OCI-LY1 (cell line): ENCODE results near the gene MYOM1.

Experiments
- H2AFZ ChIP-seq: fragments of 200-600 bp; sonication (generic), shearing (Covaris generic); 2 replicates; pipeline ENCODE4 v1.6.0; 2014; ENCODE audit warnings: antibody characterized with exemption, mild to moderate bottlenecking, low read length
- H3F3A ChIP-seq: fragments of 200-600 bp; sonication (generic), shearing (Covaris generic); 2 replicates; pipeline ENCODE4 v1.6.0; 2014; ENCODE audit warnings: mild to moderate bottlenecking, antibody characterized with exemption, low read length, moderate library complexity; ENCODE audit not compliant: insufficient read depth
- H3K27ac ChIP-seq: fragments of 200-600 bp; sonication (generic); 2 replicates; pipeline ENCODE4 v1.5.1; 2014; ENCODE audit warnings: low read length, mixed run types, mild to moderate bottlenecking, low read depth; ENCODE audit not compliant: poor library complexity, severe bottlenecking
- H3K27me3 ChIP-seq: fragments of 200-600 bp; sonication (generic); 2 replicates; pipeline ENCODE4 v1.6.0; 2014; ENCODE audit warnings: antibody characterized with exemption, mild to moderate bottlenecking, low read length, moderate library complexity; ENCODE audit not compliant: insufficient read depth
- H3K36me3 ChIP-seq: fragments of 200-600 bp; sonication (generic); 2 replicates; pipeline ENCODE4 v1.6.1; 2014; ENCODE audit warnings: mild to moderate bottlenecking, antibody characterized with exemption, low read length, moderate library complexity, mixed read lengths; ENCODE audit not compliant: insufficient read depth
- H3K4me1 ChIP-seq: fragments of 200-600 bp; sonication (generic); 2 replicates; pipeline ENCODE4 v1.5.1; 2014; ENCODE audit warnings: mild to moderate bottlenecking, low read length, moderate library complexity; ENCODE audit not compliant: insufficient read depth, severe bottlenecking
- H3K4me2 ChIP-seq: fragments of 200-600 bp; sonication (generic), shearing (Covaris generic); 2 replicates; pipeline ENCODE4 v1.6.1; 2014; ENCODE audit warnings: low read length
- H3K4me3 ChIP-seq: fragments of 200-600 bp; sonication (generic); 2 replicates; pipeline ENCODE4 v1.5.1; 2014; ENCODE audit warnings: low read length, low read depth, mild to moderate bottlenecking, mixed read lengths; ENCODE audit not compliant: poor library complexity, severe bottlenecking
- H3K79me2 ChIP-seq: fragments of 200-600 bp; shearing (Covaris generic); 2 replicates; pipeline ENCODE4 v1.6.1; 2016; ENCODE audit warnings: mixed run types, low read length, mixed read lengths; ENCODE audit not compliant: insufficient read depth
- H3K9ac ChIP-seq: fragments of 200-600 bp; sonication (generic), shearing (Covaris generic); 2 replicates; pipeline ENCODE4 v1.6.1; 2014; ENCODE audit warnings: mild to moderate bottlenecking, low read length, mixed read lengths
- H3K9me2 ChIP-seq: fragments of 200-600 bp; sonication (generic), shearing (Covaris generic); 2 replicates; pipeline ENCODE4 v1.6.1; 2014; ENCODE audit warnings: low read depth, mild to moderate bottlenecking, low read length, mixed read lengths
- H3K9me3 ChIP-seq: fragments of 200-600 bp; shearing (Covaris generic); 2 replicates; pipeline ENCODE4 v1.6.1; 2014; ENCODE audit warnings: low read length, mixed read lengths
- H4K20me1 ChIP-seq: fragments of 200-600 bp; sonication (generic), shearing (Covaris generic); 2 replicates; pipeline ENCODE4 v1.6.0; 2016; ENCODE audit warnings: mild to moderate bottlenecking, low read length; ENCODE audit not compliant: insufficient read depth
- CTCF ChIP-seq: fragments of 200-600 bp; sonication (generic), shearing (Covaris generic); IDR thresholded peaks from 2 replicates; pipeline ENCODE4 v1.5.1; 2017; ENCODE audit warnings: mild to moderate bottlenecking, antibody characterized with exemption, low read length, moderate library complexity, mixed read lengths
- EZH2 ChIP-seq: fragments of 200-600 bp; sonication (generic), shearing (Covaris generic); IDR thresholded peaks from 2 replicates; pipeline ENCODE4 v1.8.0; 2017; ENCODE audit warnings: borderline replicate concordance, mixed run types, mild to moderate bottlenecking, antibody characterized with exemption, low read length, moderate library complexity, mixed read lengths

MYOM1 gene

DNA sequence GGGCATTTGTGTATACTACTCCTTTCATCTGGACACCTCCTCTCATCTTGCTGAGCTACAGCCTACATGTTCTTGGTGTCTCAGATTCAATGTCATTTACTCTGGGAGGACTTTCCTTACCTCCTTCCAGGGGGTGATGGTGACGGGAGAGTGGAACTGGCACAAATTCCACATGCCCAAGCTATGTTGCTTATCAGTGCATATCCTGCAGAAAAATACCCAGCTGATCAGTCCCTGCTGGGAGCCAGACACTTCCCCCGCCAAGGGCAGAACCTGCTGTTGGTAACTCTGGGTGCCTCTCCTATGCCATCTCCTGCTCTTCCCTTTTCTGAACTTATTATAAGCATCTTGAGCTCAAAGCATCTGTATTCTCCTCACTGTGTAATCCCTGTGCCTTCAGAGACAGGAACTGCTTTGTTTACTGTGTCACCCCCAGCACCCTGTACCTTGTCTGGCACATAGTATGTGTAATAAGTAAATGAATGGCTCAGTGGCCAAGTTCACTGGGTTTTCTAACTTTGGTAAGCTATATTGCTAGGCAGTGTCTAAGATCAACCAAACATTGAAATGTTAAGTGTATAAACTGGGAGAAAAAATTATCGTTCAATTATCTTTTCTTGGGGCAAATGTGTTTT lies 119.2 kb downstream of the MYOM1 start:
- no peaks in the 10 kb centered on the region for H3K9me2 ChIP-seq
- H3K79me2 ChIP-seq: no peaks in the 10 kb centered on the region
- no peaks in the 10 kb centered on the region for H3K9me3 ChIP-seq
- H4K20me1 ChIP-seq: no peaks in the 10 kb centered on the region
- no peaks in the 10 kb centered on the region for H3K4me1 ChIP-seq
- no peak overlapping the region for H2AFZ ChIP-seq
- no peaks in the 10 kb centered on the region for H3F3A ChIP-seq
- H3K9ac ChIP-seq: no peak overlapping the region
- no peak overlapping the region for H3K4me2 ChIP-seq
- no peak overlapping the region for H3K4me3 ChIP-seq
- H3K27me3 ChIP-seq: no peaks in the 10 kb centered on the region
- no peak overlapping the region for H3K27ac ChIP-seq
- H3K36me3 ChIP-seq: no peaks in the 10 kb centered on the region
- no peak for TF ChIP-seq CTCF
- no peak for TF ChIP-seq EZH2

DNA sequence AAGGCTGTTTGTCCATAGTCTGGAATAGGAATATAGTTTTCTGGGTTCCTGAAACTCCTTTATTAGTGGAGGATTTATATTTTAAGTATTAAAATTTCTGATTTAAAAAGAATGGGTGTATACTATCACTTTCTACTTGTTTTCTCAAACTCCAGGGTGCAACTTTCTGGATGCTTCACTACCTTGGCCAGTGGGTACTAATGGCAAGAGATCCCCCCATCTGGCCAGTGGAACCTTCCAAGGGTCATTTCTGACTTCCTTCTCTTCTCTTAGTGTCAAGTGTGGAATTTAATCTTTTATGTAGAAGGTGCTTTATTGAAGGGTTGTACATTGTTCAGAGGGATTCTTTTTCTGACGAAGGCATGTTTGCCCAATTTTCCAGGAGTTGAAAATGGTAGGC lies 120.4 kb downstream of the MYOM1 start:
- no peak overlapping the region for H2AFZ ChIP-seq
- H3K4me2 ChIP-seq: no peak overlapping the region
- H3K9me2 ChIP-seq: no peaks in the 10 kb centered on the region
- TF ChIP-seq EZH2: no peak
- no peak for TF ChIP-seq CTCF
- no peaks in the 10 kb centered on the region for H3F3A ChIP-seq
- H3K27ac ChIP-seq: no peak overlapping the region
- H3K4me3 ChIP-seq: no peak overlapping the region
- no peaks in the 10 kb centered on the region for H3K79me2 ChIP-seq
- no peaks in the 10 kb centered on the region for H4K20me1 ChIP-seq
- no peaks in the 10 kb centered on the region for H3K9me3 ChIP-seq
- no peaks in the 10 kb centered on the region for H3K36me3 ChIP-seq
- H3K4me1 ChIP-seq: no peaks in the 10 kb centered on the region
- H3K27me3 ChIP-seq: no peaks in the 10 kb centered on the region
- no peak overlapping the region for H3K9ac ChIP-seq

GRCh38 chr18:3097082-3097481 lies 122.7 kb downstream of the MYOM1 start:
- TF ChIP-seq EZH2 (no peak), CTCF (no peak)
- no peaks in the 10 kb centered on the region for H3K27me3 ChIP-seq
- no peaks in the 10 kb centered on the region for H3F3A ChIP-seq
- no peaks in the 10 kb centered on the region for H3K9me2 ChIP-seq
- no peak overlapping the region for H3K4me3 ChIP-seq
- no peaks in the 10 kb centered on the region for H3K9me3 ChIP-seq
- no peak overlapping the region for H3K27ac ChIP-seq
- no peaks in the 10 kb centered on the region for H3K4me1 ChIP-seq
- H2AFZ ChIP-seq: no peak overlapping the region
- H3K36me3 ChIP-seq: no peaks in the 10 kb centered on the region
- no peaks in the 10 kb centered on the region for H3K79me2 ChIP-seq
- no peaks in the 10 kb centered on the region for H4K20me1 ChIP-seq
- H3K9ac ChIP-seq: no peak overlapping the region
- H3K4me2 ChIP-seq: no peak overlapping the region
